ENCODE measurements around the gene SENP1. TPM values are rescaled to one million over a fixed set of nuclear protein-coding genes. Genes with fewer than 3 reads are reported as not detected.

The SENP1 gene
- total RNA-seq, 1 experiment from 2014 or later, result 49.5 TPM

DNA sequence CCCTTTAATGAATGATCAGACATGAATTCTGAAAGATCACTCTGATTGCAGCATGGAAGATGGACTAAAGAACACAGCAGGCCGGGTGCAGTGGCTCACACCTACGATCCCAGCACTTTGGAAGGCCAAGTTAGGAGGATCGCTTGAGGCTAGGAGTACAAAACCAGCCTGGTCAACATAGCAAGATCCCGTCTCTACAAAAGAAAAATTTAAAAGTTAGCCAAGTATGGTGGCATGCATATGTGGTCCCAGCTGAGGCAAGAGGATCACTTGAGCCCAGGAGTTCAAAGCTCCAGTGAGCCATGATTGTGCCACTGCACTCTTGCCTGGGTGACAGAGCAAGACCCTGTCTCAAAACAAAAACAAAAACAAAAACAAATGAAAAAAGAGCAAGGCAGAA, 35.1 kb downstream of the SENP1 start:
- H3K4me3 ChIP-seq, result no peak overlapping the region
- DNase-seq (ENCODE audit: low read depth in 1 of 2, low spot score in 2 of 2), result peak; percentile 68 to 85
- no peak overlapping the region for H3K27ac ChIP-seq
- H3K27me3 ChIP-seq (replicated peaks), result peaks cover 83% of the 10 kb centered on the region
- H3K4me1 ChIP-seq (replicated peaks), result no peaks in the 10 kb centered on the region
- no peaks in the 10 kb centered on the region for H3K9me3 ChIP-seq (replicated peaks)
- H3K36me3 ChIP-seq, result no peaks in the 10 kb centered on the region

DNA sequence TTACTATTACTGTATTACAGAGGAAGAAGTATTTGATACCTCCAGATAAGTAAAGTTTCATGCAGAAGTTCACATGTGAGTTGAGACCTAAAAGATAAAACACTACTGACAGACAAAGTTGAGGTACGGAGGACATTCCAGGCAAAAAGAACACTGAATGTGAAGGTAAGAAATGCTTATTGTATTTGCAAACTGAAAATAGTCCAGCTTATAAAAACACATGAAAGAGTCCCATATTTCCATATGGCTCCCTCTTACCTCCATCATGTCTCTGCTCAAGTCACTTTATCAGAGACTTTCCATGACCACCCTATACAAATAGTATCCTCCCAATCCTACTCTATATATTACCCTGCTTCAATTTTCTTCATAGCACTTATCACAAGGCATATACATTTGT, 35.8 kb downstream of the SENP1 start:
- H3K9me3 ChIP-seq (replicated peaks), result no peaks in the 10 kb centered on the region
- DNase-seq (ENCODE audit: low read depth in 1 of 2, low spot score in 2 of 2), result peak; percentile 55 to 72
- peaks cover 83% of the 10 kb centered on the region for H3K27me3 ChIP-seq (replicated peaks)
- no peaks in the 10 kb centered on the region for H3K4me1 ChIP-seq (replicated peaks)
- H3K27ac ChIP-seq, result no peak overlapping the region
- no peak overlapping the region for H3K4me3 ChIP-seq
- H3K36me3 ChIP-seq, result no peaks in the 10 kb centered on the region

DNA sequence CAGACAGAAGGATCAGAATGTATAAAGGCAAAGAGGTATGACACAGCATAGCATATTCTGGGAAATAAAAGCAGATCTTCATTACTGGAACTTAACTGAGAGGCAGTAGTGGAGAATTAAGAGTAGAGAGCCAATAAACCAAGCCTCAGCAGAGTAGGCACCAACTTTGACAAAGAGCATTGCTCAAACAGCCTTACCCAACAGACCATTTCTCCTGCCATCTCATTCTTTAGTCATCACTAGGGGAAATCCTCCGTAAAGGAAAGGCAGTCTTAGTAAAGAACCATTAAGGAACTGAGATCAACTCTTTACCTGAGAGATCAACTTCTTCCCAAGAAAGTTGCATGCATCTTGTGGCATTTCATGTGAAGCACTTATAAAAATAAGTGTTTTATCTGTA, 36.6 kb downstream of the SENP1 start:
- Histone ChIP-seq H3K27me3 (replicated peaks) (peaks cover 88% of the 10 kb centered on the region), H3K27ac (no peak overlapping the region), H3K36me3 (no peaks in the 10 kb centered on the region), H3K4me3 (no peak overlapping the region), H3K9me3 (replicated peaks) (no peaks in the 10 kb centered on the region), H3K4me1 (replicated peaks) (no peaks in the 10 kb centered on the region)
- peak; percentile 70 to 71 for DNase-seq (ENCODE audit: low read depth in 1 of 2, low spot score in 2 of 2)

DNA sequence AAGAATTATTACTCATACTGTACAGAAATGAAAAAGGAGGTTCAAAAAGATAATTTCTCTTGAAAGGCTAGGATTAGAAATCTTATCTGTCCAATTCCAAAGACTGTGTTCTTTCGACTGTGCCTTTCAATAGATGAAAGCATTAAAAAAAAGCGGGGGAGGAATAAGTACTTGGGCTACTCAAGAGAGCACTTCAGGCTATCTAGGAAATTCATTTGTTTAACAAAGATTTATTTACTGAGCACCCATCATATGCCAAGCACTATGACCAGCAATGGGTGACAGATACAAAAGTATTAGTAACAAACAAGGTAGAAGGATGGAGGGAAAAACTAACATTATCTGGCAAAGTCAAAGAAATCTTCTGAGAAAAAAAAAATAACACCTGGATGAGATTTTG, 37.4 kb downstream of the SENP1 start:
- H3K27me3 ChIP-seq (replicated peaks), result peaks cover 88% of the 10 kb centered on the region
- DNase-seq (ENCODE audit: low read depth in 1 of 2, low spot score in 2 of 2), result peak in 1 of 2 experiments; percentile 70
- no peaks in the 10 kb centered on the region for H3K36me3 ChIP-seq
- no peaks in the 10 kb centered on the region for H3K9me3 ChIP-seq (replicated peaks)
- H3K4me3 ChIP-seq, result no peak overlapping the region
- H3K27ac ChIP-seq, result no peak overlapping the region
- H3K4me1 ChIP-seq (replicated peaks), result no peaks in the 10 kb centered on the region

DNA sequence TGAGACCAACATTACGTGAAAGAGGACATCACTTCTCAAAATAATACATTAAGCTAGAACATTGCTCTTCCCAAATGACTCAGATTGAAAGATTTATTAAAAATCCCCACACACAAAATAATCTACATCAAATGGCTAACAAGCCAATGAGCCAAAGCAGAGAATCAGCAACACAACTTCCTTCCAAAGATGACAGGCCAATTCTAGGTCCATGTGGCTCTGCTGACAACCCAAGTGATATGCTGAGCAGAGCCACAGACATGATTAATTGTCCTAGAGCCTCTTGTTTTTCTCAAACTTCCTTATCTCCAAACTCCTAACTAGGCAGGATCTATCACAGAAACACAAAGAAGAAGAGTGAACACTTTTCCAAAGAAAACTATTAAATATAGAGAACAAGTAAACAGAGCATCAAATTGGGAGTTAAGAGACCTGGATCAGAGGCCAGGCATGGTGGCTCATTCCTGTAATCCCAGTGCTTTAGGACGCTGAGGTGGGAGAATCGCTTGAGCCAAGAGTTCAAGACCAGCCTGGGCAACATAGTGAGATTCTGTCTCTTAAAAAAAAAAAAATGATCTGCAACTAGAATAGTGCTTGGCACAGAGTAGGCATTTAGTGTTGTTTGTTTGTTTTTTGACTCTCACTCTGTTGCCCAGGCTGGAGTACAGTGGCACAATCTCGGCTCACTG, 38.5 kb downstream of the SENP1 start:
- H3K27ac ChIP-seq, result no peak overlapping the region
- H3K36me3 ChIP-seq, result no peaks in the 10 kb centered on the region
- H3K4me3 ChIP-seq, result no peak overlapping the region
- DNase-seq (ENCODE audit: low read depth in 1 of 2, low spot score in 2 of 2), result peak; percentile 74 to 83
- peaks cover 90% of the 10 kb centered on the region for H3K27me3 ChIP-seq (replicated peaks)
- no peaks in the 10 kb centered on the region for H3K9me3 ChIP-seq (replicated peaks)
- H3K4me1 ChIP-seq (replicated peaks), result no peaks in the 10 kb centered on the region

DNA sequence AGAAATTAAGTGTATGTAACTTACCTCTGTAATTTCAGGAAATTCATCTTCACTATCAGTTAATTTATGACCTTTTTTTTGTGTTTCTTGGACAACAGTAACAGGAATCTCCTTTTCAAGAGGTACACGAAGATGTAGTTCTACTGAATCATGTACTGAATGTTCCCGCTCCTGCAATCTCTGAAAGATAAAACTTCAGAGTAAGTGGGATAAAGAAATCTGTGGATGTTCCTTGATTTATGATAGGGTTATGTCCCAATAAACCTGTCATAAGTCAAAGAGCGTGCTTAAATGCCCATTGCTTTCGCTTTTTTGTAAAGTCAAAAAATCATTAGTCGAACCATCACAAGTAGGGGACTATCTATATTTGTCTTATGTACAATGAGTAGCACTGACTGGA, 40.8 kb downstream of the SENP1 start:
- peak; percentile 52 to 73 for DNase-seq (ENCODE audit: low read depth in 1 of 2, low spot score in 2 of 2)
- peaks cover 81% of the 10 kb centered on the region for H3K27me3 ChIP-seq (replicated peaks)
- no peak overlapping the region for H3K4me3 ChIP-seq
- no peaks in the 10 kb centered on the region for H3K36me3 ChIP-seq
- no peaks in the 10 kb centered on the region for H3K9me3 ChIP-seq (replicated peaks)
- no peak overlapping the region for H3K27ac ChIP-seq
- no peaks in the 10 kb centered on the region for H3K4me1 ChIP-seq (replicated peaks)

DNA sequence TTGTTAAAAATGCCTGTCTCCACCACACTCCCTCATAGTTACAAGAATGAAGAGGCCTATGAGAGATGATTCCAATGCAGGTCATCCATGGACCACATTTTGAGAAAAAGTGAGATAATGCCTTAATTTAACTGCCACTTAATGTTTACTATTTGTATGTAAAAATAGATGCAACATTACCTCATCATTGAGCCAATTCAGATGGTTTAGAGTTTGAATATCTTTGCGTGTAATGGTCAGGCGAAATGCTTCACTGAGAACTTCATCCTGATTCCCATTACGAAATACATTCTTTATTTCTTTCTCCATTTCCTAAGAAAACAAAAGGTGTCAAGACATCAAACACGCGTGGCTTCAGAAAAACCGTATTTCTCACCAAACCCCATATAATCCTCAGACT, 42.3 kb downstream of the SENP1 start:
- no peak overlapping the region for H3K27ac ChIP-seq
- H3K4me3 ChIP-seq, result no peak overlapping the region
- no peaks in the 10 kb centered on the region for H3K36me3 ChIP-seq
- H3K9me3 ChIP-seq (replicated peaks), result peaks cover 7% of the 10 kb centered on the region; the same call in 1 of the 2 replicates
- H3K4me1 ChIP-seq (replicated peaks), result no peaks in the 10 kb centered on the region
- peaks cover 82% of the 10 kb centered on the region for H3K27me3 ChIP-seq (replicated peaks)
- peak; percentile 65 to 71 for DNase-seq (ENCODE audit: low read depth in 1 of 2, low spot score in 2 of 2)

DNA sequence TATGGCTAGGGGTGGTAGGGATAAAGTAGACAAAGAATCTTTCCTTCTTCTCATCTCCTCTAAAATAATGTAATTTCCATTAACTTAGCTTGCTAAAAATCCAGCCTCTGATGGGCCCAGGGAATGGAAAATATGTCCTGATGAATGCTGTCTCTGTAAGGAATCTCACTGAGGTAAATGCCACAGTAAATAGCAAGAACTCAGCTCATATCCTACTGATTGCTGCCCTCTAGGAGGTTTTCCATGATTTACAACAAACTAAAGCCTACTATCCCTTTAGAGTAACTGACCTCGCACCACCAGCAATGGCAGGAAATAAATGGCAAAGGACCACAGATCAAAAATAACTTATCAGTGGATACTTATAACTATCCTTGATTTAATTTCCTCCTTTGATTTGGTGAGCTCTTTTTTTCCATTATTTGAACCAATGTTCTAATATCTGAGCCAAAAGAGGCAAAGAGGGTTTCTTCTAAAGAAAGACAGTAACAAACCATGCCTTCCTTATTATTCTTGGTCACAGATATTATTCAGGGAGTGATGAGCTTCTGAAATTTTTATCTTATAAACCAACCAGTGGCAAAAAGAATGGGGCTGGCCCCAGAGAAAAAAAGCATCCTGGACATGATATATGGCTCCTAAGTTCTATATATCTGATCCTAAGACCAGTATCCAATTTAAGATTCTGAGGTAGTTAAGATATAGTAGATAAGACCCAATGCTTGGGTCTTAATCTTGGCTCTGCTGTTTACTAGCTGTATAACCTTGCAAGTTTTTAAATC, 43.8 kb downstream of the SENP1 start:
- Histone ChIP-seq H3K4me1 (replicated peaks) (no peaks in the 10 kb centered on the region), H3K36me3 (no peaks in the 10 kb centered on the region), H3K4me3 (no peak overlapping the region), H3K9me3 (replicated peaks) (peaks cover 8% of the 10 kb centered on the region; the same call in 1 of the 2 replicates), H3K27ac (no peak overlapping the region), H3K27me3 (replicated peaks) (peaks cover 72% of the 10 kb centered on the region)
- DNase-seq (ENCODE audit: low read depth in 1 of 2, low spot score in 2 of 2), result peak; percentile 72 to 78

DNA sequence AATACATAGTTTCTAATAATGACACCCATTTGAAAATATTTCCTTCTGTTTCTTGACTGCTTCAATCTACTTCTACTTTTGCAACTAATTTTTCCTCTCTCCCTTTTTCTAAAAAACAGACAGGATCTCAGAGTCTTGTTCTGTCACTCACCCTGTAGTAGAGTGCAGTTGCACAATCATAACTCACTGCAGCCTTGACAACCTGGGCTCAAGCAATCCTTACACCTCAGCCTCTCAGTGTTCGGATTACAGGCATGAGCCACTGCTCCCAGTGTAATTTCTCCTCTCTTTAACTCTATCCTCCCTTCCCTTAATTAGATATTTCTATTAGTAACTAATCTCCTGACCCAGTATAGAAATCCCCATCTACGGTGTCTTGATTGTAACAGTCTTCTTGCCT, 45.4 kb downstream of the SENP1 start:
- no peak overlapping the region for H3K27ac ChIP-seq
- peaks cover 8% of the 10 kb centered on the region; the same call in 1 of the 2 replicates for H3K9me3 ChIP-seq (replicated peaks)
- H3K27me3 ChIP-seq (replicated peaks), result peaks cover 57% of the 10 kb centered on the region
- no peaks in the 10 kb centered on the region for H3K36me3 ChIP-seq
- peak; percentile 66 to 78 for DNase-seq (ENCODE audit: low read depth in 1 of 2, low spot score in 2 of 2)
- H3K4me3 ChIP-seq, result no peak overlapping the region
- no peaks in the 10 kb centered on the region for H3K4me1 ChIP-seq (replicated peaks)

DNA sequence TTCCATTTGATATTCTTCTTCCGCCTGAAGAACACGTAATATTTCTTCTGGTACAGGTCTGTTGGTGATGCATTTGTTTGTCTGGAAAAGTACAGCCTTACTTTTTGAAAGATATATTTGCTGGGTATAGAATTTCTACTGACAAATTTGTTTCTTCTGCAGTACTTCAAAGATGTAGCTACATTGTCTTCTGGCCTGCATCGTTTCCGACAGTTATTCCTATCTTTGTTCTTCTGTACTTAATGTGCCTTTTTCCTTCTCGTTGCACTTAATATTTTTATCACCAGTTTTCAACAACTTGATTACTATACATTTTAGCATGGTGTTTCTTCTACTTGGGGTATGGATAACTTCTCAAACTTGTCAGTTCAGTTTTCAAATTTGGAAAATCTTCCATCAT, 47.1 kb downstream of the SENP1 start:
- peaks cover 8% of the 10 kb centered on the region; the same call in 1 of the 2 replicates for H3K9me3 ChIP-seq (replicated peaks)
- peak; percentile 65 to 68 for DNase-seq (ENCODE audit: low read depth in 1 of 2, low spot score in 2 of 2)
- H3K4me3 ChIP-seq, result no peak overlapping the region
- peaks cover 44% of the 10 kb centered on the region for H3K27me3 ChIP-seq (replicated peaks)
- H3K4me1 ChIP-seq (replicated peaks), result no peaks in the 10 kb centered on the region
- H3K36me3 ChIP-seq, result no peaks in the 10 kb centered on the region
- no peak overlapping the region for H3K27ac ChIP-seq

DNA sequence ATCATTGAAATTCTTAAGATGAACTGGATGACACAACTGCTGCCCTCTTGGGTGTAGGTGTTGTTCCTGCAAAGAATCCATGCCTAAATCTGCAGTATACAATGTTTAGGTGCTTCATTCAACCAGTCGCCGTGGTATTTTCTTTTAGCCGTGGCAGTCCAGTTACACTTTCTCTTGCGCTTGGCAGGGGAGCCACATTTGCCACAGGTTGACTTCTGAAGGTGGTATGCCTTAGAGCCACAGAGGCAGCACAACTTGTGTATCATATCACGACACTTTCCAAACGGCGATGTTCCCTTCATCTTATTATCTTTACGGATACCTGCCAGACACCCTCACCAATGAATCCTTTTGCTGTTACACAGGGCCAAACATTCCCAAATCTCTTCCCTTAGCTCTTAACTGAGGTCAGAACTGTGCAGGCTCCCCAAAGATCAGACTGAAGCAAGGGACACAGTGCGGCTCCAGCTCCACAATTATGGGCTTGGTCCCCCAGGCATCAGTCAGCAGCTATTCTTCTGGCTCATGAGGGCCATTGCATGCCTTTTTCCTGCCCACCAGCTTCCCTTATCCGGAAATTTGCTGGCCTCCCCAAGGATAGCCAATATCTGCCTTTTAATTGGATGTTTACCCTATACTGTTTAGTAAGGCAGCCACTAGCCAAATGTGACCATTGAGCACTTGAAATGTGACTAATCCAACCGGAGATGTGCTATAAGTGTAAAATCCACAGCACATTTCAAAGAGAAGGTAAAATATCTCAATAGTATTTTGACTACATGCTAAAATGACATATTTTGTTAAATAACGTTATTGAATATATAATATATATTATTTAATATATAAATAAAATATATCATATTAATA, 50.7 kb downstream of the SENP1 start:
- H3K27me3 ChIP-seq (replicated peaks), result peaks cover 48% of the 10 kb centered on the region
- H3K27ac ChIP-seq, result no peak overlapping the region
- no peaks in the 10 kb centered on the region for H3K4me1 ChIP-seq (replicated peaks)
- DNase-seq (ENCODE audit: low read depth in 1 of 2, low spot score in 2 of 2), result peak; percentile 76 to 92
- H3K36me3 ChIP-seq, result no peaks in the 10 kb centered on the region
- no peak overlapping the region for H3K4me3 ChIP-seq
- peaks cover 15% of the 10 kb centered on the region for H3K9me3 ChIP-seq (replicated peaks)

DNA sequence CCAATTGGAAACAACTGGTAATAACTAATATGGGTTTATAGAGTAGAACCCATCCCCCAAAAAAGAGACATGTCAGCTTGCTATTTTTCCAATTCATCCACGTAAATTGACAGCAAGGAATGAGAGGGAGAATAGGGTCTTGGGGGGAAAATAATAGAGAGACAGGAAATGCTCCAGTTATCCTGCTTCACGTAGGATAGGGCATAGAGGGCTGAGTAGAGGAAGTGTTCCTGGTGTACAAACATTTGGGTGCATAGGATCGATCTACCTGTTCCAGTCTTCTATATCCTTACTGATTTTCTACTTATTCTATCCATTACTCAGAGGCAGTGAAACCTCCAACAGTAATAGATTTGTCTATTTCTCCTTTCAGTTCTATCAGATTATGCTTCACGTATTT, 52.0 kb downstream of the SENP1 start:
- no peak overlapping the region for H3K27ac ChIP-seq
- DNase-seq (ENCODE audit: low read depth in 1 of 2, low spot score in 2 of 2), result peak; percentile 65 to 73
- no peak overlapping the region for H3K4me3 ChIP-seq

DNA sequence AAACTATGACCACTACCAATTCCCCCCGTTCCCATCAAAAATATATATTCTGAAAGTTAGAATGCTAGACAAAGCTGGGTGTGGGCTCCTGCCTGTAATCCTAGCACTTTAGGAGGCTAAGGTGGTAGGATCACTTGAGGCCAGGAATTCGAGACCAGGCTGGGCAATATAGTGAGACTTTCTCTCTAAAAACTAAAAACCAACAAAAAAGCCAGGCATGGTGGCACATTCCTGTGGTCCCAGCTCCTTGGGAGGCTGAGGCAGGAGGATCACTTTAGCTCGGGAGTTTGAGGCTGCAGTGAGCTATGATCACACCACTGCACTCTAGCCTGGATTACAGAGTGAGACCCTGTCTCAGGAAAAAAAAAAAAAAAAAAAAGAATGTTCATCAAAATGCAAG, 52.8 kb downstream of the SENP1 start:
- Histone ChIP-seq H3K27ac (no peak overlapping the region), H3K4me1 (replicated peaks) (no peaks in the 10 kb centered on the region), H3K36me3 (no peaks in the 10 kb centered on the region), H3K4me3 (no peak overlapping the region), H3K27me3 (replicated peaks) (peaks cover 56% of the 10 kb centered on the region), H3K9me3 (replicated peaks) (peaks cover 7% of the 10 kb centered on the region; the same call in 1 of the 2 replicates)
- peak; percentile 72 to 88 for DNase-seq (ENCODE audit: low read depth in 1 of 2, low spot score in 2 of 2)

More for the DNA sequence above, 52.0 kb downstream of the SENP1 start:
- Histone ChIP-seq H3K27me3 (replicated peaks) (peaks cover 52% of the 10 kb centered on the region), H3K4me1 (replicated peaks) (no peaks in the 10 kb centered on the region), H3K36me3 (no peaks in the 10 kb centered on the region), H3K9me3 (replicated peaks) (peaks cover 12% of the 10 kb centered on the region)

All from SJSA1 (cell line).